Nephron (organoid): Measurements from ENCODE around the gene SMARCA1.
A peak's percentile ranks its signal among the peaks of the same experiment; 100 is the strongest.

Experiments
- H3K27ac Mint-ChIP-seq, 3 experiments: 2 replicates each; pipeline ENCODE4 v1.8.0; 2020; ENCODE audit warnings: mixed read lengths in 3 of 3, mild to moderate bottlenecking in 2 of 3, moderate library complexity in 1 of 3
- H3K27me3 Mint-ChIP-seq: 2 replicates; pipeline ENCODE4 v1.8.0; 2021; ENCODE audit warnings: low read depth, mild to moderate bottlenecking, moderate library complexity, mixed read lengths
- H3K36me3 Mint-ChIP-seq: 2 replicates; pipeline ENCODE4 v1.8.0; 2020; ENCODE audit warnings: low read depth, mixed read lengths
- H3K4me1 Mint-ChIP-seq: 2 replicates; pipeline ENCODE4 v1.8.0; 2020; ENCODE audit warnings: mixed read lengths
- H3K4me3 Mint-ChIP-seq, 3 experiments: 2 replicates each; pipeline ENCODE4 v1.8.0; 2020; ENCODE audit warnings: mild to moderate bottlenecking in 3 of 3, mixed read lengths in 3 of 3, moderate library complexity in 2 of 3
- H3K9me3 Mint-ChIP-seq: 2 replicates; pipeline ENCODE4 v1.8.0; 2020; ENCODE audit warnings: mixed read lengths
- CTCF ChIP-seq, 3 experiments: fragments of 200-600 bp; sonication (generic); IDR thresholded peaks; one replicate each; pipeline ENCODE4 v1.5.0; 2021; ENCODE audit warnings: antibody characterized with exemption in 3 of 3; ENCODE audit not compliant: unreplicated experiment in 3 of 3

Gene SMARCA1

GRCh38 chrX:129472116-129472515 is 51.2 kb downstream of the SMARCA1 start:
- Mint-ChIP-seq H3K36me3 (peaks cover 73% of the 10 kb centered on the region), H3K27ac (no peak overlapping the region)

GRCh38 chrX:129462707-129463106 is 60.6 kb downstream of the SMARCA1 start:
- no peaks in the 10 kb centered on the region for H3K27me3 Mint-ChIP-seq
- H3K4me1 Mint-ChIP-seq = no peaks in the 10 kb centered on the region
- TF ChIP-seq CTCF (IDR thresholded peaks at IDR 0.05; ENCODE audit: unreplicated experiment in 3 of 3) = peak; percentile 18 to 49 (median 20)
- no peak overlapping the region for H3K27ac Mint-ChIP-seq
- H3K4me3 Mint-ChIP-seq = no peak overlapping the region
- H3K36me3 Mint-ChIP-seq = peaks cover 79% of the 10 kb centered on the region
- H3K9me3 Mint-ChIP-seq = no peaks in the 10 kb centered on the region

More at GRCh38 chrX:129472116-129472515, 51.2 kb downstream of the SMARCA1 start:
- TF ChIP-seq CTCF (IDR thresholded peaks at IDR 0.05; ENCODE audit: unreplicated experiment in 3 of 3) = no peak
- H3K27me3 Mint-ChIP-seq = no peaks in the 10 kb centered on the region
- H3K4me3 Mint-ChIP-seq = no peak overlapping the region
- H3K9me3 Mint-ChIP-seq = no peaks in the 10 kb centered on the region
- no peaks in the 10 kb centered on the region for H3K4me1 Mint-ChIP-seq

GRCh38 chrX:129461801-129462456 is 61.4 kb downstream of the SMARCA1 start:
- Mint-ChIP-seq H3K4me3 (no peak overlapping the region), H3K9me3 (no peaks in the 10 kb centered on the region), H3K4me1 (no peaks in the 10 kb centered on the region), H3K27ac (no peak overlapping the region), H3K27me3 (no peaks in the 10 kb centered on the region), H3K36me3 (peaks cover 79% of the 10 kb centered on the region)
- no peak for TF ChIP-seq CTCF (IDR thresholded peaks at IDR 0.05; ENCODE audit: unreplicated experiment in 3 of 3)

GRCh38 chrX:129452523-129452922 is 70.8 kb downstream of the SMARCA1 start:
- TF ChIP-seq CTCF (IDR thresholded peaks at IDR 0.05; ENCODE audit: unreplicated experiment in 3 of 3) = no peak

GRCh38 chrX:129450123-129450522 is 73.2 kb downstream of the SMARCA1 start:
- Mint-ChIP-seq H3K27ac (no peak overlapping the region), H3K27me3 (no peaks in the 10 kb centered on the region), H3K4me1 (no peaks in the 10 kb centered on the region), H3K4me3 (no peak overlapping the region), H3K36me3 (peaks cover 82% of the 10 kb centered on the region), H3K9me3 (peaks cover 12% of the 10 kb centered on the region)
- no peak for TF ChIP-seq CTCF (IDR thresholded peaks at IDR 0.05; ENCODE audit: unreplicated experiment in 3 of 3)

More at GRCh38 chrX:129452523-129452922, 70.8 kb downstream of the SMARCA1 start:
- Mint-ChIP-seq H3K4me3 (no peak overlapping the region), H3K4me1 (no peaks in the 10 kb centered on the region), H3K27me3 (no peaks in the 10 kb centered on the region), H3K9me3 (peaks cover 15% of the 10 kb centered on the region), H3K27ac (no peak overlapping the region), H3K36me3 (peaks cover 88% of the 10 kb centered on the region)

GRCh38 chrX:129449148-129449547 is 74.1 kb downstream of the SMARCA1 start:
- Mint-ChIP-seq H3K4me3 (no peak overlapping the region), H3K36me3 (peaks cover 82% of the 10 kb centered on the region), H3K27ac (no peak overlapping the region), H3K9me3 (peaks cover 6% of the 10 kb centered on the region), H3K4me1 (no peaks in the 10 kb centered on the region), H3K27me3 (no peaks in the 10 kb centered on the region)
- no peak for TF ChIP-seq CTCF (IDR thresholded peaks at IDR 0.05; ENCODE audit: unreplicated experiment in 3 of 3)
